Measurements from ENCODE around the gene GAD2. TPM values are rescaled to one million over a fixed set of nuclear protein-coding genes. Genes with fewer than 3 reads are reported as not detected.

The GAD2 gene
- total RNA-seq, 5 donors from 2014 or later (not counting 1 experiment from before 2014, with no cell fraction given), result not detected

DNA sequence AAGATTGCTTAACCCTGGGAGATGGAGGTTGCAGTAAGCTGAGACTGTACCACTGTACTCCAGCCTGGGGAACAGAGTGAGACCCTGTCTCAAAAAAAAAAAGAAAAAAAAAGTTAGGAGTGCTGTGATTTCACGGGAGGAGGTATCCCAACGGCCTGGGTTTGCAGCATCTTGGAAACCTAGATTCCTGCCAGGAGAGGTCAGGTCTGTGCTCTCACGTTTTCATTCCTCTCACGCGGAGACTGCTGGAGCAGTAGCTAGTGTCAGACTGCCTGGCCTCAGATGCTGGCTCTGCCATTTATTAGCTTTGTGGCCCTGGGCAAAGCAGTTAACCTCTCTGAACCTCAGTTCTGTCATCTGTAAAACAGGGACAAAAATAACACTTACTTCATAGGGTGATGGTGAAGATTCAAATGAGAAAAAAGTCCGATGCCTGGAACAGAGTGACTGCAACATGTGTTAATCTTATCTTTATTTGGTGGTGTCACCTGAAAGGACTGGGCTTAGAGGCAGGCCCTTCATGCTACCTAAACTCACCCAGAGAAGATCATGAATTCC is 94.9 kb downstream of the GAD2 start:
- Mint-ChIP-seq H3K36me3 (no peaks in the 10 kb centered on the region), H3K27me3 (peaks cover 17 to 54% of the 10 kb centered on the region in 2 donors), H3K4me3 (no peak overlapping the region), H3K9me3 (no peaks in the 10 kb centered on the region), H3K4me1 (no peaks in the 10 kb centered on the region), H3K27ac (no peak overlapping the region)
- DNase-seq (no peak), ATAC-seq (replicated peaks in 1 of 4) (no peak)
- 42% methylated on average over 5 of the region's 6 CpGs for WGBS (ENCODE audit: insufficient coverage)
- Histone ChIP-seq H3K27me3 (replicated peaks in 1 of 2; ENCODE audit: control insufficient read depth in 2 of 2, extremely low read depth in 1 of 2, insufficient read depth in 2 of 2, low read length in 1 of 2) (peaks cover 0 to 26% of the 10 kb centered on the region in 2 experiments), H3K4me1 (ENCODE audit: control insufficient read depth in 1 of 2, extremely low read depth in 1 of 2, insufficient read depth in 2 of 2, low read length in 2 of 2) (no peaks in the 10 kb centered on the region), H3K36me3 (ENCODE audit: control insufficient read depth in 2 of 2, extremely low read depth in 1 of 2, insufficient read depth in 1 of 2, low read length in 1 of 2) (no peaks in the 10 kb centered on the region), H3K9me3 (no peaks in the 10 kb centered on the region), H3K4me3 (ENCODE audit: control insufficient read depth in 1 of 2, extremely low read depth in 1 of 2, low read length in 1 of 2) (no peak overlapping the region), H3K27ac (ENCODE audit: low read length) (no peak overlapping the region)
- CTCF ChIA-PET, result no interaction called here
- POLR2A ChIA-PET, result no interaction called here

DNA sequence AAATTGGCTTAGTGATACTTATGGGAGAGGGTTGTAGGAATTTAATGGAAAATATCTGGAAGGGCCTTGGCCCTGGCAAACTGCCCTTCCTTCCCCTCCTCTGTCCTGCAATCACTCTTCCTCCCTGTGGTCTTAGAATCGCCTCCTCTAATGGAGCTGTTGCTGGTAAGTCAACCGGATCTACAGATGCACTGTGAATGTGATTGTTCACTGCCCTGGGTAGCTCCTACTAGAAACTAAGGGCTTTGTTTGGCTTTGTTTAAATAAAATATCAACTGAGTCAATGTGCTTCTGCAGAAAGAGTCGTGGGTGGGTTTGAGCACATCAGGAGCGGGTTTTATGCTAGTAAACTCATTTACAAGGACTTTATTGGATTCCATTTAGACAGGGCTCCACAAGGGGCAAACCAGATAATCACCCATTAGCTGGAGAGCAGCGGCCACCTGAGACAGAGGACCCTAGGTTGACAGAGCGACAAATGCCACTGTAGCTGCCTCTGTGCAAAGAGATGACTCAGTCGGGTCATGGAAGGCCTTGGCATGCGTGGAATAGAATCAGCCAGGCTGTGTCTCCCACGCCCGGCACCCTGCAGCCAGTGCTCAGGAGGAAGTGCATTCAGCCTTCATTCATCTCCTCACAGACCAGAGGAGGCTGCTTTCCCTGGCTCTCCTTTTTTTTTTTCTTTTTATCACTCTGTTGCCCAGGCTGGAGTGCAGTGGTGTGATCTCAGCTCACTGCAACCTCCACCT is 97.9 kb downstream of the GAD2 start:
- ChIA-PET CTCF (no interaction called here), POLR2A (no interaction called here)
- ATAC-seq (replicated peaks in 1 of 4) (no peak), DNase-seq (no peak)
- Mint-ChIP-seq H3K27ac (no peak overlapping the region), H3K4me3 (no peak overlapping the region), H3K36me3 (no peaks in the 10 kb centered on the region), H3K9me3 (no peaks in the 10 kb centered on the region), H3K4me1 (no peaks in the 10 kb centered on the region), H3K27me3 (peaks cover 13 to 39% of the 10 kb centered on the region in 2 donors)
- Histone ChIP-seq H3K27ac (ENCODE audit: low read length) (no peak overlapping the region), H3K4me3 (ENCODE audit: control insufficient read depth in 1 of 2, extremely low read depth in 1 of 2, low read length in 1 of 2) (no peak overlapping the region), H3K36me3 (ENCODE audit: control insufficient read depth in 2 of 2, extremely low read depth in 1 of 2, insufficient read depth in 1 of 2, low read length in 1 of 2) (no peaks in the 10 kb centered on the region), H3K9me3 (no peaks in the 10 kb centered on the region), H3K27me3 (replicated peaks in 1 of 2; ENCODE audit: control insufficient read depth in 2 of 2, extremely low read depth in 1 of 2, insufficient read depth in 2 of 2, low read length in 1 of 2) (peaks cover 0 to 18% of the 10 kb centered on the region in 2 experiments), H3K4me1 (ENCODE audit: control insufficient read depth in 1 of 2, extremely low read depth in 1 of 2, insufficient read depth in 2 of 2, low read length in 2 of 2) (no peaks in the 10 kb centered on the region)
- WGBS (ENCODE audit: insufficient coverage), result 76% methylated on average over 7 of the region's 10 CpGs

DNA sequence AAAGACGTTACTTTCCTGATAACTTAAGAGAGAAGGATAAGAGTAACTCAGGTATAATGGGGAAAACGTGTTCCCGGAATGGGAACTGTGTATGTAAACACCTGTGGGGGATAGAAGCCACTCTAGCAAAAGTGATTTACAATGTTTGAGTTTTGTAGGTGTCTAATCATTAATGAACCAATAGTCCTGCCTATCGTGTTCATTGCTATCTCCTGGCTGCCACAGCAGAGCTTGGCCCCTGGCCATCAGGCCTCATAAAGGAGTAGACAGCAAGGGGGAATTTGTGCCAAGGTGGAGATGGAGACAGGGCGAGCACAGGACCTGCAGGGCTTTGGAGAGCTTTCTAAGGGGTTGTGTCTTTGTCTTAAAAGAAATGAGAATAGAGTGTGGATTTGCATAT is 102.1 kb downstream of the GAD2 start:
- Mint-ChIP-seq H3K4me1 (no peaks in the 10 kb centered on the region), H3K27me3 (peaks cover 20 to 22% of the 10 kb centered on the region in 2 donors), H3K36me3 (no peaks in the 10 kb centered on the region), H3K27ac (no peak overlapping the region), H3K4me3 (no peak overlapping the region), H3K9me3 (no peaks in the 10 kb centered on the region)
- H3K27me3 ChIP-seq (replicated peaks in 1 of 2; ENCODE audit: control insufficient read depth in 2 of 2, extremely low read depth in 1 of 2, insufficient read depth in 2 of 2, low read length in 1 of 2), result peaks cover 0 to 9% of the 10 kb centered on the region in 2 experiments
- ATAC-seq (replicated peaks in 1 of 4), result no peak
- no peaks in the 10 kb centered on the region for H3K9me3 ChIP-seq
- no peaks in the 10 kb centered on the region for H3K4me1 ChIP-seq (ENCODE audit: control insufficient read depth in 1 of 2, extremely low read depth in 1 of 2, insufficient read depth in 2 of 2, low read length in 2 of 2)
- H3K4me3 ChIP-seq (ENCODE audit: control insufficient read depth in 1 of 2, extremely low read depth in 1 of 2, low read length in 1 of 2), result no peak overlapping the region
- 63% methylated on average over 4 of the region's 5 CpGs for WGBS (ENCODE audit: insufficient coverage)
- CTCF ChIA-PET, result no interaction called here
- no peaks in the 10 kb centered on the region for H3K36me3 ChIP-seq (ENCODE audit: control insufficient read depth in 2 of 2, extremely low read depth in 1 of 2, insufficient read depth in 1 of 2, low read length in 1 of 2)
- no peak overlapping the region for H3K27ac ChIP-seq (ENCODE audit: low read length)
- POLR2A ChIA-PET, result no interaction called here
- no peak for DNase-seq

DNA sequence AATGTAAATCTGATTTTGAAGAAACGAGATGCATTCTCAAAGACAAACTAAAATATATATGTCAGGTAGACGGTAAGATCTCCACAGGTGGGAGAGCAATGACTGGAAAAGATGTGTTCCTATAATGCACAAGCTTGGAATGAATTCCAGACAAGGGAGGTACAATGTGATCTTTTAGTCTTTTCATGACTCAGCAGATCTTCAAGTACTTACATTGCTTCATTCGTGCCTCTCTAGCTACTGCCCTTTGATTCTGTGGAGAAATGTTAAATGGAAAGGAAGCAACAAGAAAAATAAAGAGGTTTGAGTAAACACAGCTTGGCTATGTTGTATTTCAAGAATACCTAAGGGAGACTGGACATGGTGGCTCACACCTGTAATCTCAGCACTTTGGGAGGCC is 106.6 kb downstream of the GAD2 start:
- WGBS (ENCODE audit: insufficient coverage), result no CpG with 5 or more reads among the region's 3 CpGs
- Histone ChIP-seq H3K9me3 (no peaks in the 10 kb centered on the region), H3K4me1 (ENCODE audit: control insufficient read depth in 1 of 2, extremely low read depth in 1 of 2, insufficient read depth in 2 of 2, low read length in 2 of 2) (no peaks in the 10 kb centered on the region), H3K4me3 (ENCODE audit: control insufficient read depth in 1 of 2, extremely low read depth in 1 of 2, low read length in 1 of 2) (no peak overlapping the region), H3K27ac (ENCODE audit: low read length) (no peak overlapping the region), H3K36me3 (ENCODE audit: control insufficient read depth in 2 of 2, extremely low read depth in 1 of 2, insufficient read depth in 1 of 2, low read length in 1 of 2) (no peaks in the 10 kb centered on the region), H3K27me3 (replicated peaks in 1 of 2; ENCODE audit: control insufficient read depth in 2 of 2, extremely low read depth in 1 of 2, insufficient read depth in 2 of 2, low read length in 1 of 2) (peaks cover 0 to 9% of the 10 kb centered on the region in 2 experiments)
- peaks cover 6 to 18% of the 10 kb centered on the region in 2 donors for H3K27me3 Mint-ChIP-seq
- no peak overlapping the region for H3K4me3 Mint-ChIP-seq
- DNase-seq (no peak), ATAC-seq (replicated peaks in 1 of 4) (no peak)
- no peak overlapping the region for H3K27ac Mint-ChIP-seq
- H3K9me3 Mint-ChIP-seq, result peaks cover 0 to 3% (median 0%) of the 10 kb centered on the region in 3 donors
- H3K36me3 Mint-ChIP-seq, result no peaks in the 10 kb centered on the region
- H3K4me1 Mint-ChIP-seq, result no peaks in the 10 kb centered on the region
- ChIA-PET POLR2A (no interaction called here), CTCF (no interaction called here)

DNA sequence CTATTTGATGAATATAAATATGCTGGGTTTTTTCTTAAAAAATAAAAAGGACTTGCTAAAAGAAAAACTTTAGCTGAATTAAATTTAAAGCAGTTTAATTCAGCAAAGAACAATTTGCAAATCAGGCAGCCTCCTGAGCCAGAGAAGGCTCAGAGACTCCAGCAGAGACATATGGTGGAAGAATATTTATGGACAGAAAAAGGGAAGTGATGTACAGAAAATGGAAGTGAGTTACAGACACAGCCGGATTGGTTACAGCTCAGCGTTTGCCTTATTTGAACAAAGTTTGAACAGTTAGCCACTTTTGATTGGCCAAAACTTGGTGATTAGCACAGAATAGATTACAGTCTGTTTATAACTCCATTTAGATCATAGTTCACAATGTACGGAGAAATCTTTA is 110.3 kb downstream of the GAD2 start:
- Histone ChIP-seq H3K36me3 (ENCODE audit: control insufficient read depth in 2 of 2, extremely low read depth in 1 of 2, insufficient read depth in 1 of 2, low read length in 1 of 2) (no peaks in the 10 kb centered on the region), H3K9me3 (no peaks in the 10 kb centered on the region), H3K27ac (ENCODE audit: low read length) (no peak overlapping the region), H3K27me3 (replicated peaks in 1 of 2; ENCODE audit: control insufficient read depth in 2 of 2, extremely low read depth in 1 of 2, insufficient read depth in 2 of 2, low read length in 1 of 2) (peaks cover 0 to 6% of the 10 kb centered on the region in 2 experiments), H3K4me3 (ENCODE audit: control insufficient read depth in 1 of 2, extremely low read depth in 1 of 2, low read length in 1 of 2) (no peak overlapping the region), H3K4me1 (ENCODE audit: control insufficient read depth in 1 of 2, extremely low read depth in 1 of 2, insufficient read depth in 2 of 2, low read length in 2 of 2) (no peaks in the 10 kb centered on the region)
- no peaks in the 10 kb centered on the region for H3K36me3 Mint-ChIP-seq
- peaks cover 7 to 11% of the 10 kb centered on the region in 2 donors for H3K27me3 Mint-ChIP-seq
- CTCF ChIA-PET, result no interaction called here
- peaks cover 0 to 3% (median 0%) of the 10 kb centered on the region in 3 donors for H3K4me1 Mint-ChIP-seq
- no peak for ATAC-seq (replicated peaks in 1 of 4)
- peaks cover 0 to 3% (median 0%) of the 10 kb centered on the region in 3 donors for H3K9me3 Mint-ChIP-seq
- no peak overlapping the region for H3K27ac Mint-ChIP-seq
- DNase-seq, result no peak
- POLR2A ChIA-PET, result no interaction called here
- H3K4me3 Mint-ChIP-seq, result no peak overlapping the region
- 90% methylated on average over 2 of the region's 3 CpGs for WGBS (ENCODE audit: insufficient coverage)

DNA sequence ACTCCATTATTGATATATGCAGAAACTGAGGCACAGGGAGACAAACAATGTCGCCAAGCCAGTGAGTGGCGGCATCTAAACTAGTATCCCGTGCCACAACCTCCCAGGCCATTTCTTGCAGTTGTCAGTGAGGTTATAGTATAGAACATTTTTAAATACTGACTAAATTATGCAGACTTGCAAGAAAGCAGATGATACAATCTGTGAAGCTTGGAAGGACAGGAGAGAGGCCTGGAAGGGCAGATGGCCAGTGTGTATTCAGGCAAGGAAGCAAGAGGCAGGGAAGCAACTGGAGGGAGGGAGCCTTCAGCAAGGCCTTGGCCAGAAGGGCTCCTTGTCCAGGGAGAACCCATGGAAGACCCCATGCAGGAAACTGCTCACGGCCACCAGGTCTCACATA is 111.2 kb downstream of the GAD2 start:
- no peaks in the 10 kb centered on the region for H3K36me3 Mint-ChIP-seq

More for the DNA sequence above, 111.2 kb downstream of the GAD2 start:
- no peaks in the 10 kb centered on the region for H3K9me3 ChIP-seq
- ATAC-seq (replicated peaks in 1 of 4) (no peak), DNase-seq (no peak)
- Mint-ChIP-seq H3K4me3 (no peak overlapping the region), H3K27me3 (peaks cover 7 to 11% of the 10 kb centered on the region in 2 donors), H3K27ac (no peak overlapping the region), H3K9me3 (peaks cover 0 to 3% (median 0%) of the 10 kb centered on the region in 3 donors), H3K4me1 (peaks cover 0 to 3% (median 0%) of the 10 kb centered on the region in 3 donors)
- H3K36me3 ChIP-seq (ENCODE audit: control insufficient read depth in 2 of 2, extremely low read depth in 1 of 2, insufficient read depth in 1 of 2, low read length in 1 of 2), result no peaks in the 10 kb centered on the region
- peaks cover 0 to 6% of the 10 kb centered on the region in 2 experiments for H3K27me3 ChIP-seq (replicated peaks in 1 of 2; ENCODE audit: control insufficient read depth in 2 of 2, extremely low read depth in 1 of 2, insufficient read depth in 2 of 2, low read length in 1 of 2)
- H3K4me3 ChIP-seq (ENCODE audit: control insufficient read depth in 1 of 2, extremely low read depth in 1 of 2, low read length in 1 of 2), result no peak overlapping the region
- no peaks in the 10 kb centered on the region for H3K4me1 ChIP-seq (ENCODE audit: control insufficient read depth in 1 of 2, extremely low read depth in 1 of 2, insufficient read depth in 2 of 2, low read length in 2 of 2)
- POLR2A ChIA-PET, result no interaction called here
- H3K27ac ChIP-seq (ENCODE audit: low read length), result no peak overlapping the region
- CTCF ChIA-PET, result interaction anchor here in 1 of 2 donors (0.5 kb wide), 1 partner anchor 310 kb away, joined by 3 read pairs; no protein-coding TSS in a partner anchor
- 100% methylated on average over 1 of the region's 4 CpGs for WGBS (ENCODE audit: insufficient coverage)
